ENCODE results near the gene RNF217.

GRCh38 chr6:124987291-124987690 lies 25.1 kb downstream of the RNF217 start:
- TF ChIP-seq, protein P1, sequence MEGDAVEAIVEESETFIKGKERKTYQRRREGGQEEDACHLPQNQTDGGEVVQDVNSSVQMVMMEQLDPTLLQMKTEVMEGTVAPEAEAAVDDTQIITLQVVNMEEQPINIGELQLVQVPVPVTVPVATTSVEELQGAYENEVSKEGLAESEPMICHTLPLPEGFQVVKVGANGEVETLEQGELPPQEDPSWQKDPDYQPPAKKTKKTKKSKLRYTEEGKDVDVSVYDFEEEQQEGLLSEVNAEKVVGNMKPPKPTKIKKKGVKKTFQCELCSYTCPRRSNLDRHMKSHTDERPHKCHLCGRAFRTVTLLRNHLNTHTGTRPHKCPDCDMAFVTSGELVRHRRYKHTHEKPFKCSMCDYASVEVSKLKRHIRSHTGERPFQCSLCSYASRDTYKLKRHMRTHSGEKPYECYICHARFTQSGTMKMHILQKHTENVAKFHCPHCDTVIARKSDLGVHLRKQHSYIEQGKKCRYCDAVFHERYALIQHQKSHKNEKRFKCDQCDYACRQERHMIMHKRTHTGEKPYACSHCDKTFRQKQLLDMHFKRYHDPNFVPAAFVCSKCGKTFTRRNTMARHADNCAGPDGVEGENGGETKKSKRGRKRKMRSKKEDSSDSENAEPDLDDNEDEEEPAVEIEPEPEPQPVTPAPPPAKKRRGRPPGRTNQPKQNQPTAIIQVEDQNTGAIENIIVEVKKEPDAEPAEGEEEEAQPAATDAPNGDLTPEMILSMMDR (IDR thresholded peaks at IDR 0.05): no peak
- no peak for TF ChIP-seq POLR2A (IDR thresholded peaks at IDR 0.05)

Measured in body of pancreas (tissue), 4 donors.